HCT116 (cell line): ENCODE results near the gene APOLD1. TPM values are rescaled to one million over a fixed set of nuclear protein-coding genes. Genes with fewer than 3 reads are reported as not detected.

ENCODE experiments used
- ATAC-seq: fragments of 200-7000 bp; cut with Tn5 transposase; 2 replicates; pipeline ENCODE4 v1.9.1; 2020; ENCODE audit warnings: mild to moderate bottlenecking, moderate library complexity
- BruUV-seq: library from RNA; stranded (reverse); fragments of 400-500 nt; replicated peaks from 2 replicates; lab custom pipeline; 2021; lab: Mats Ljungman, UMichigan
- CTCF ChIA-PET: fragments of 300-600 bp; sonication (Branson Sonifier 250); formaldehyde crosslinking; loops from one replicate; lab custom pipeline; 2021; ENCODE audit warnings: antibody characterized with exemption; lab: Charles Lee
- POLR2A ChIA-PET: fragments of 300-600, 350-600 bp; sonication (Branson Sonifier 250); formaldehyde crosslinking; loops from one replicate; lab custom pipeline; 2021; ENCODE audit warnings: antibody characterized with exemption; lab: Charles Lee
- RAD21 ChIA-PET, 2 experiments: fragments of 300-600 bp; sonication (Branson Sonifier 250); formaldehyde crosslinking; loops; one replicate each; lab custom pipeline; 2023; ENCODE audit warnings: low total read pairs in 2 of 2; ENCODE audit not compliant: uncharacterized antibody in 2 of 2, unreplicated experiment in 2 of 2, low non-redundant PET in 1 of 2; lab: Charles Lee
- DNase-seq: peaks from one replicate; pipeline ENCODE4 v3.0.0-alpha.2; 2010; ENCODE audit warnings: low read depth, low spot score
- H2AFZ ChIP-seq: fragments of 200-600 bp; shearing (Covaris generic), sonication (generic); 2 replicates; pipeline ENCODE4 v1.6.1; 2017; ENCODE audit warnings: low read depth, mixed run types, mixed read lengths, antibody characterized with exemption, low read length; ENCODE audit not compliant: poor library complexity, severe bottlenecking
- H3K27ac ChIP-seq: 2 replicates; pipeline ENCODE4 v1.5.1; 2012; ENCODE audit warnings: low read depth, low read length
- H3K27me3 ChIP-seq: fragments of 200-600 bp; sonication (generic); 2 replicates; pipeline ENCODE4 v1.6.1; 2016; ENCODE audit warnings: mixed run types, low read length, mixed read lengths; ENCODE audit not compliant: insufficient read depth
- H3K36me3 ChIP-seq, 2 experiments: fragments of 200-500 bp in 1 of 2; fragments of 200-600 bp in 1 of 2; sonication (Bioruptor generic) in 1 of 2; sonication (generic) in 1 of 2; 2 replicates each; pipeline versions ENCODE4 v1.5.1 to v1.6.1; 2014 to 2016; ENCODE audit warnings: low read length in 2 of 2, inconsistent platforms in 1 of 2, mixed read lengths in 1 of 2, mixed run types in 1 of 2; ENCODE audit not compliant: insufficient read depth in 2 of 2, control insufficient read depth in 1 of 2
- H3K4me1 ChIP-seq, 2 experiments: fragments of 200-600 bp in 1 of 2; sonication (generic) in 1 of 2; 2 replicates each; pipeline versions ENCODE4 v1.5.1 to v1.6.1; 2012 to 2017; ENCODE audit warnings: low read length in 2 of 2, inconsistent platforms in 1 of 2, mild to moderate bottlenecking in 1 of 2, mixed read lengths in 1 of 2, mixed run types in 1 of 2, moderate library complexity in 1 of 2; ENCODE audit not compliant: insufficient read depth in 2 of 2, control insufficient read depth in 1 of 2
- H3K4me2 ChIP-seq: fragments of 200-600 bp; sonication (generic); 2 replicates; pipeline ENCODE4 v1.6.1; 2017; ENCODE audit warnings: mixed run types, low read length, mixed read lengths
- H3K4me3 ChIP-seq, 2 experiments: fragments of 200-600 bp in 1 of 2; sonication (generic) in 1 of 2; replicated peaks in 1 of 2; 2 replicates each; pipeline ENCODE4 v1.5.1; 2011 to 2016; ENCODE audit warnings: low read length in 2 of 2, control low read depth in 1 of 2, low read depth in 1 of 2, mild to moderate bottlenecking in 1 of 2, mixed read lengths in 1 of 2, mixed run types in 1 of 2
- H3K79me2 ChIP-seq: fragments of 200-600 bp; sonication (generic); 2 replicates; pipeline ENCODE4 v1.6.1; 2017; ENCODE audit warnings: mild to moderate bottlenecking, mixed run types, low read length, moderate library complexity, mixed read lengths; ENCODE audit not compliant: insufficient read depth
- H3K9ac ChIP-seq: fragments of 200-600 bp; sonication (generic); 2 replicates; pipeline ENCODE4 v1.6.1; 2016; ENCODE audit warnings: low read length, mixed read lengths
- H3K9me2 ChIP-seq: fragments of 200-600 bp; sonication (generic), shearing (Covaris generic); 2 replicates; pipeline ENCODE4 v1.6.1; 2017; ENCODE audit warnings: mixed run types, mild to moderate bottlenecking, moderate library complexity; ENCODE audit not compliant: insufficient read depth
- H3K9me3 ChIP-seq, 2 experiments: fragments of 200-500 bp in 1 of 2; fragments of 200-600 bp in 1 of 2; sonication (Bioruptor generic) in 1 of 2; sonication (generic) in 1 of 2; 2 replicates each; pipeline ENCODE4 v1.6.1; 2014 to 2017; ENCODE audit warnings: low read length in 2 of 2, mixed read lengths in 2 of 2, inconsistent platforms in 1 of 2, low read depth in 1 of 2, mild to moderate bottlenecking in 1 of 2, mixed run types in 1 of 2, moderate library complexity in 1 of 2; ENCODE audit not compliant: control insufficient read depth in 1 of 2, insufficient read depth in 1 of 2
- H4K20me1 ChIP-seq: fragments of 200-600 bp; sonication (generic), shearing (Covaris generic); 2 replicates; pipeline ENCODE4 v1.6.1; 2017; ENCODE audit warnings: mixed run types, mild to moderate bottlenecking, moderate library complexity; ENCODE audit not compliant: insufficient read depth
- ATF3 ChIP-seq: IDR thresholded peaks from 2 replicates; pipeline ENCODE4 v1.6.1; 2012
- CBX3 ChIP-seq: IDR thresholded peaks from 2 replicates; pipeline ENCODE4 v1.6.1; 2012; ENCODE audit warnings: low read depth
- EGR1 ChIP-seq: IDR thresholded peaks from 2 replicates; pipeline ENCODE4 v1.6.1; 2012; ENCODE audit warnings: low read depth
- ELF1 ChIP-seq: IDR thresholded peaks from 2 replicates; pipeline ENCODE4 v1.6.1; 2012; ENCODE audit warnings: low read depth, borderline replicate concordance
- EZH2 ChIP-seq: fragments of 200-600 bp; sonication (generic); IDR thresholded peaks from 2 replicates; pipeline ENCODE4 v1.6.1; 2017; ENCODE audit warnings: antibody characterized with exemption, mixed run types
- EZH2phosphoT487 ChIP-seq: fragments of 200-600 bp; IDR thresholded peaks from 2 replicates; pipeline ENCODE4 v1.6.1; 2018; ENCODE audit warnings: antibody characterized with exemption, borderline replicate concordance
- JUND ChIP-seq: IDR thresholded peaks from 2 replicates; pipeline ENCODE4 v1.6.1; 2012
- POLR2AphosphoS5 ChIP-seq: IDR thresholded peaks from 2 replicates; pipeline ENCODE4 v1.6.1; 2011; ENCODE audit warnings: mild to moderate bottlenecking, low read depth, low read length, moderate library complexity
- RAD21 ChIP-seq: IDR thresholded peaks from 2 replicates; pipeline ENCODE4 v1.6.1; 2012; ENCODE audit warnings: low read depth, mild to moderate bottlenecking
- SRF ChIP-seq: IDR thresholded peaks from 2 replicates; pipeline ENCODE4 v1.6.1; 2012; ENCODE audit warnings: low read depth
- YY1 ChIP-seq: IDR thresholded peaks from 2 replicates; pipeline ENCODE4 v1.6.1; 2011; ENCODE audit warnings: low read length, low read depth, moderate library complexity, mild to moderate bottlenecking; ENCODE audit not compliant: insufficient replicate concordance; ENCODE audit errors: extremely low read depth
- ZBTB33 ChIP-seq: IDR thresholded peaks from 2 replicates; pipeline ENCODE4 v1.6.1; 2011; ENCODE audit warnings: mild to moderate bottlenecking, low read length, moderate library complexity; ENCODE audit not compliant: insufficient replicate concordance; ENCODE audit errors: extremely low read depth
- intact Hi-C: fragments of 100-400 bp; cut with micrococcal nuclease; formaldehyde crosslinking; loops from 2 replicates; pipeline ENCODE4 v1.10.0; 2022
- total RNA-seq: library from RNA; stranded (reverse); gene quantifications from one replicate; pipeline ENCODE4 v1.2.1, GENCODE V29; 2021; ENCODE audit not compliant: unreplicated experiment
- TF ChIP-seq, protein P1 (sequence below): IDR thresholded peaks from 2 replicates; pipeline ENCODE4 v1.6.1; 2012

Gene APOLD1
- total RNA-seq, 1 experiment from 2014 or later: 3.9 TPM

- ChIA-PET POLR2A (interaction anchor here (0.6 kb wide), 2 partner anchors 8 to 78 kb away, joined by 3 to 6 read pairs; no protein-coding TSS in a partner anchor), RAD21 (interaction anchor here (0.5 to 0.6 kb wide), 2 partner anchors 188 to 208 kb away, joined by 3 to 5 read pairs; no protein-coding TSS in a partner anchor), CTCF (interaction anchor here (0.9 kb wide), 1 partner anchor 16 kb away, joined by 3 read pairs; no protein-coding TSS in a partner anchor)
- Histone ChIP-seq H3K9ac (peak overlapping the region; percentile 62), H3K79me2 (no peaks in the 10 kb centered on the region), H3K27me3 (no peaks in the 10 kb centered on the region), H3K4me3 (peak overlapping the region; percentile 20 to 47), H3K4me2 (peak overlapping the region; percentile 71), H3K36me3 (no peaks in the 10 kb centered on the region), H3K9me3 (no peaks in the 10 kb centered on the region), H3K4me1 (peaks cover 6 to 47% of the 10 kb centered on the region in 2 experiments; a peak in 3 of 4 replicates), H3K27ac (peak overlapping the region; percentile 21; the same call in 1 of the 2 replicates), H4K20me1 (no peaks in the 10 kb centered on the region), H3K9me2 (no peaks in the 10 kb centered on the region), H2AFZ (no peak overlapping the region)
- no peak for DNase-seq
- TF ChIP-seq ELF1: no peak
- TF ChIP-seq EZH2: no peak
- TF ChIP-seq POLR2AphosphoS5: peak; percentile 64
- no peak for TF ChIP-seq CBX3
- TF ChIP-seq RAD21: no peak
- TF ChIP-seq SRF: no peak
- TF ChIP-seq, protein P1, sequence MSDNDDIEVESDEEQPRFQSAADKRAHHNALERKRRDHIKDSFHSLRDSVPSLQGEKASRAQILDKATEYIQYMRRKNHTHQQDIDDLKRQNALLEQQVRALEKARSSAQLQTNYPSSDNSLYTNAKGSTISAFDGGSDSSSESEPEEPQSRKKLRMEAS: peak; percentile 83
- no peak for TF ChIP-seq JUND
- intact Hi-C loops: loop anchor here (5.0 kb wide), 1 partner anchor 105 kb away; the partner anchor contains the start of gene GPRC5A
- no TSS peak for BruUV-seq
- ATAC-seq: peak; percentile 83
Observed at GRCh38 chr12:12786706-12787601, 1.5 kb downstream of the APOLD1 start.

- Histone ChIP-seq H3K79me2 (no peaks in the 10 kb centered on the region), H3K9ac (peak overlapping the region; percentile 33), H3K4me3 (no peak overlapping the region), H3K36me3 (no peaks in the 10 kb centered on the region), H3K27me3 (no peaks in the 10 kb centered on the region), H3K9me3 (no peaks in the 10 kb centered on the region), H2AFZ (no peak overlapping the region), H4K20me1 (no peaks in the 10 kb centered on the region), H3K27ac (no peak overlapping the region), H3K4me2 (peak overlapping the region; percentile 38; the same call in 1 of the 2 replicates), H3K9me2 (no peaks in the 10 kb centered on the region), H3K4me1 (peaks cover 6 to 48% of the 10 kb centered on the region in 2 experiments; a peak in 3 of 4 replicates)
- no peak for TF ChIP-seq EZH2
- TF ChIP-seq EZH2phosphoT487: no peak
- TF ChIP-seq ELF1: no peak
- TF ChIP-seq EGR1: no peak
- TF ChIP-seq CBX3: no peak
- no peak for TF ChIP-seq RAD21
- no peak for TF ChIP-seq YY1
- no peak for TF ChIP-seq JUND
- no peak for TF ChIP-seq ZBTB33
- TF ChIP-seq ATF3: no peak
- BruUV-seq: no TSS peak
- ChIA-PET CTCF (no interaction called here), RAD21 (no interaction called here), POLR2A (no interaction called here)
- DNase-seq (no peak), ATAC-seq (peak; percentile 9; the same call in 1 of the 2 replicates)
- intact Hi-C loops: loop anchor here (5.0 kb wide), 1 partner anchor 104 kb away; the partner anchor contains the start of gene GPRC5A
Observed at GRCh38 chr12:12788131-12788530, 2.7 kb downstream of the APOLD1 start.
